WTC11 (cell line): ENCODE measurements around the gene ICE2.

Experiments
- CREB1 ChIP-seq: sonication (generic); formaldehyde crosslinking; IDR thresholded peaks from 2 replicates; pipeline ENCODE4 v1.8.0; 2023; ENCODE audit warnings: mild to moderate bottlenecking, missing genetic modification reagents
- CTCF ChIP-seq: fragments of 200-600 bp; IDR thresholded peaks from 2 replicates; pipeline ENCODE4 v1.8.0; 2022; ENCODE audit warnings: antibody characterized with exemption
- MAX ChIP-seq: sonication (generic); formaldehyde crosslinking; IDR thresholded peaks from 2 replicates; pipeline ENCODE4 v1.8.0; 2022; ENCODE audit warnings: mild to moderate bottlenecking, missing genetic modification reagents
- USF2 ChIP-seq: sonication (generic); formaldehyde crosslinking; IDR thresholded peaks from 2 replicates; pipeline ENCODE4 v1.8.1; 2023; ENCODE audit warnings: mild to moderate bottlenecking, missing genetic modification reagents, moderate library complexity

GRCh38 chr15:60457985-60458384 is 21.0 kb downstream of the ICE2 start:
- TF ChIP-seq MAX (no peak), CTCF (no peak), USF2 (no peak), CREB1 (no peak)
